AG04449 (cell line): ENCODE results near the gene ZNF507.
A peak's percentile ranks its signal among the peaks of the same experiment; 100 is the strongest.
"Not testable (repeated sequence)": the region's sequence is repeated elsewhere in the genome, so short reads cannot be mapped to it uniquely, and the experiment has no call there.

Source experiments
- CTCF ChIA-PET: fragments of 350-600 bp; formaldehyde crosslinking; extraction: SDS; loops from one replicate; lab custom pipeline; 2021; ENCODE audit warnings: antibody characterized with exemption; lab: Yijun Ruan, JAX
- POLR2A ChIA-PET: fragments of 400-600, 350-600 bp; formaldehyde crosslinking; extraction: SDS; loops from one replicate; lab custom pipeline; 2020; ENCODE audit warnings: antibody characterized with exemption, inconsistent platforms; lab: Yijun Ruan, JAX
- DNase-seq: peaks from one replicate; pipeline ENCODE4 v3.0.0-alpha.2; 2010; ENCODE audit warnings: low read depth, low spot score
- H3K4me3 ChIP-seq: 2 replicates; pipeline ENCODE4 v1.5.1; 2011; ENCODE audit warnings: low read depth, mild to moderate bottlenecking, control low read depth, low read length
- TF ChIP-seq, protein P1 (sequence below): IDR thresholded peaks from one replicate; pipeline ENCODE4 v1.5.1; 2011; ENCODE audit warnings: mild to moderate bottlenecking, moderate library complexity, low read length, control low read depth, inconsistent platforms; ENCODE audit not compliant: insufficient read depth; ENCODE audit errors: missing control alignments

The ZNF507 gene

DNA sequence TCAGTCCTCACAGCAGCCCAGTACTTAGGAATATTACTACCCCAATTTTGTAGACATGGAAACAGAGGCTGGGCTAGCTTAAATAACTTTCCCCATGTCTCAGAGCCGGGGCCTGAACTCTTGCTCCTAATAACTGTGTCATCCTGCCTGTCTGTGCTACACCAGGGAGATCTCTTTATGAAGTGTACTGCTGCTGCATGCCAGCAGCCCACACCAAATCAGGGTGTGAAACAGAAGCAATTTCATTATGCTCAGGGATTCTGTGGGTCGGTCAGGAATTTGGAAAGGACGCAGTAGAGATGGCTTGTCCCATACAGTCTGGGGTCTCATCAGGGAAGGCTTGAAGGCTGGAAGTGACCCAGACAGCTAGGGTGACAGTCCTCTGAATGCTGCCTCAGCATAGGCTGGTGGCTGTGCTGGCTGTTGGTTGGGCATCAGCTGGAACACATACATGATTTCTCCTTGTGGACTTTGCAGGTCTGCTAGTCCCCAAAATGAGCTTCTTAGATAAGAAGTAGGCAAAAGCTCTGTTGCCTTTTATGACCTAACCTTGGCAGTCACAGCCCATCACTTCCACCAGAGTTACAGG is 22.6 kb downstream of the ZNF507 start:
- CTCF ChIA-PET: interaction anchor here (1.2 to 1.6 kb wide), 2 partner anchors 8 to 17 kb away, joined by 4 to 8 read pairs; no protein-coding TSS in a partner anchor
- DNase-seq: no peak
- TF ChIP-seq, protein P1, sequence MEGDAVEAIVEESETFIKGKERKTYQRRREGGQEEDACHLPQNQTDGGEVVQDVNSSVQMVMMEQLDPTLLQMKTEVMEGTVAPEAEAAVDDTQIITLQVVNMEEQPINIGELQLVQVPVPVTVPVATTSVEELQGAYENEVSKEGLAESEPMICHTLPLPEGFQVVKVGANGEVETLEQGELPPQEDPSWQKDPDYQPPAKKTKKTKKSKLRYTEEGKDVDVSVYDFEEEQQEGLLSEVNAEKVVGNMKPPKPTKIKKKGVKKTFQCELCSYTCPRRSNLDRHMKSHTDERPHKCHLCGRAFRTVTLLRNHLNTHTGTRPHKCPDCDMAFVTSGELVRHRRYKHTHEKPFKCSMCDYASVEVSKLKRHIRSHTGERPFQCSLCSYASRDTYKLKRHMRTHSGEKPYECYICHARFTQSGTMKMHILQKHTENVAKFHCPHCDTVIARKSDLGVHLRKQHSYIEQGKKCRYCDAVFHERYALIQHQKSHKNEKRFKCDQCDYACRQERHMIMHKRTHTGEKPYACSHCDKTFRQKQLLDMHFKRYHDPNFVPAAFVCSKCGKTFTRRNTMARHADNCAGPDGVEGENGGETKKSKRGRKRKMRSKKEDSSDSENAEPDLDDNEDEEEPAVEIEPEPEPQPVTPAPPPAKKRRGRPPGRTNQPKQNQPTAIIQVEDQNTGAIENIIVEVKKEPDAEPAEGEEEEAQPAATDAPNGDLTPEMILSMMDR: no peak
- H3K4me3 ChIP-seq: no peak overlapping the region
- POLR2A ChIA-PET: no interaction called here

GRCh38 chr19:32368787-32369186 is 23.4 kb downstream of the ZNF507 start:
- POLR2A ChIA-PET: no interaction called here
- CTCF ChIA-PET: interaction anchor here (0.6 to 1.6 kb wide), 3 partner anchors 9 to 16 kb away, joined by 3 to 8 read pairs (median 4); no protein-coding TSS in a partner anchor

GRCh38 chr19:32372726-32373517 is 27.5 kb downstream of the ZNF507 start:
- ChIA-PET CTCF (interaction anchor here (1.3 to 1.5 kb wide), 2 partner anchors 16 to 36 kb away, joined by 3 read pairs; no protein-coding TSS in a partner anchor), POLR2A (interaction anchor here (0.6 to 1.4 kb wide), 3 partner anchors 15 to 32 kb away, joined by 3 to 12 read pairs (median 7); partner anchors contain the start of gene DPY19L3)
- peak overlapping the region; percentile 32 for H3K4me3 ChIP-seq
- no peak for DNase-seq
- TF ChIP-seq, protein P1: no peak

More at GRCh38 chr19:32368787-32369186, 23.4 kb downstream of the ZNF507 start:
- H3K4me3 ChIP-seq: no peak overlapping the region
- TF ChIP-seq, protein P1: no peak
- no peak for DNase-seq

GRCh38 chr19:32373585-32374295 is 28.3 kb downstream of the ZNF507 start:
- POLR2A ChIA-PET: interaction anchor here (0.8 to 1.4 kb wide), 3 partner anchors 14 to 32 kb away, joined by 3 to 12 read pairs (median 7); partner anchors contain the start of gene DPY19L3
- peak; percentile 98 for DNase-seq

GRCh38 chr19:32374362-32374761 is 29.0 kb downstream of the ZNF507 start:
- POLR2A ChIA-PET: interaction anchor here (0.7 to 1.4 kb wide), 4 partner anchors 13 to 199 kb away, joined by 3 to 12 read pairs (median 5); partner anchors contain the start of gene DPY19L3
- CTCF ChIA-PET: interaction anchor here (0.7 to 2.0 kb wide), 5 partner anchors 11 to 37 kb away, joined by 3 to 8 read pairs (median 3); no protein-coding TSS in a partner anchor
- not testable (repeated sequence) for DNase-seq
- peak overlapping the region; percentile 12; the same call in 1 of the 2 replicates for H3K4me3 ChIP-seq

More at GRCh38 chr19:32373585-32374295, 28.3 kb downstream of the ZNF507 start:
- CTCF ChIA-PET: interaction anchor here (1.3 to 1.5 kb wide), 2 partner anchors 17 to 37 kb away, joined by 3 read pairs; no protein-coding TSS in a partner anchor
- peak overlapping the region; percentile 32 for H3K4me3 ChIP-seq
- TF ChIP-seq, protein P1: no peak

GRCh38 chr19:32377088-32377487 is 31.7 kb downstream of the ZNF507 start:
- CTCF ChIA-PET, POLR2A ChIA-PET, H3K4me3 ChIP-seq, DNase-seq: not testable (repeated sequence)
- TF ChIP-seq, protein P1: peak; percentile 17
